Astrocyte of the cerebellum (primary cell): ENCODE results near the gene ATRNL1.

Experiments
- DNase-seq: peaks from one replicate; pipeline ENCODE4 v3.0.0-alpha.2; 2011; ENCODE audit warnings: low read depth
- H3K4me3 ChIP-seq: 2 replicates; pipeline ENCODE4 v1.5.1; 2011; ENCODE audit warnings: mild to moderate bottlenecking, low read depth, low read length, moderate library complexity
- CTCF ChIP-seq: IDR thresholded peaks from 2 replicates; pipeline ENCODE4 v1.5.1; 2012; ENCODE audit warnings: low read length, low read depth, moderate library complexity, mild to moderate bottlenecking; ENCODE audit errors: missing control alignments
- in situ Hi-C: cut with HindIII; loops from 2 replicates; pipeline ENCODE4 v1.10.0; 2017; ENCODE audit warnings: low sequenced_read_pairs

Gene ATRNL1

GRCh38 chr10:115049318-115049717, 43.8 kb upstream of the ATRNL1 start:
- no peak for DNase-seq
- in situ Hi-C loops = no loop called here
- no peak for TF ChIP-seq CTCF
- H3K4me3 ChIP-seq = no peak overlapping the region

GRCh38 chr10:115049960-115050359, 43.2 kb upstream of the ATRNL1 start:
- no peak for TF ChIP-seq CTCF
- peak; percentile 29 for DNase-seq
- in situ Hi-C loops = no loop called here
- H3K4me3 ChIP-seq = no peak overlapping the region

GRCh38 chr10:115050375-115051010, 42.7 kb upstream of the ATRNL1 start:
- no peak for DNase-seq
- H3K4me3 ChIP-seq = no peak overlapping the region
- TF ChIP-seq CTCF = no peak
- in situ Hi-C loops = no loop called here

GRCh38 chr10:115051216-115051615, 41.9 kb upstream of the ATRNL1 start:
- in situ Hi-C loops = no loop called here
- H3K4me3 ChIP-seq = no peak overlapping the region
- DNase-seq = no peak
- TF ChIP-seq CTCF = no peak

GRCh38 chr10:115052226-115052625, 40.9 kb upstream of the ATRNL1 start:
- no peak for DNase-seq
- no peak overlapping the region for H3K4me3 ChIP-seq
- in situ Hi-C loops = no loop called here
- no peak for TF ChIP-seq CTCF

GRCh38 chr10:115052728-115053127, 40.4 kb upstream of the ATRNL1 start:
- no peak for DNase-seq
- TF ChIP-seq CTCF = no peak
- in situ Hi-C loops = no loop called here
- H3K4me3 ChIP-seq = no peak overlapping the region

GRCh38 chr10:115056186-115056585, 37.0 kb upstream of the ATRNL1 start:
- in situ Hi-C loops = no loop called here

More at GRCh38 chr10:115056186-115056585, 37.0 kb upstream of the ATRNL1 start:
- DNase-seq = no peak
- H3K4me3 ChIP-seq = no peak overlapping the region
- TF ChIP-seq CTCF = no peak
